ENCODE data around the gene C6orf120. TPM values are rescaled to one million over a fixed set of nuclear protein-coding genes. Genes with fewer than 3 reads are reported as not detected.
A peak's percentile ranks its signal among the peaks of the same experiment; 100 is the strongest.

Gene C6orf120
- total RNA-seq, 2 donors from 2014 or later, result 12.2 to 21.3 TPM

- Histone ChIP-seq H3K36me3 (replicated peaks in 1 of 2; ENCODE audit: insufficient read depth in 1 of 2, low read depth in 2 of 2) (peaks cover 0 to 4% of the 10 kb centered on the region in 2 donors), H3K9me3 (no peaks in the 10 kb centered on the region), H3K4me3 (no peak overlapping the region), H3K4me1 (no peaks in the 10 kb centered on the region), H3K27ac (no peak overlapping the region), H3K27me3 (no peaks in the 10 kb centered on the region)
- DNase-seq (no peak), ATAC-seq (no peak)
- no peak for TF ChIP-seq POLR2A (IDR thresholded peaks at IDR 0.05)
- TF ChIP-seq, protein P1, sequence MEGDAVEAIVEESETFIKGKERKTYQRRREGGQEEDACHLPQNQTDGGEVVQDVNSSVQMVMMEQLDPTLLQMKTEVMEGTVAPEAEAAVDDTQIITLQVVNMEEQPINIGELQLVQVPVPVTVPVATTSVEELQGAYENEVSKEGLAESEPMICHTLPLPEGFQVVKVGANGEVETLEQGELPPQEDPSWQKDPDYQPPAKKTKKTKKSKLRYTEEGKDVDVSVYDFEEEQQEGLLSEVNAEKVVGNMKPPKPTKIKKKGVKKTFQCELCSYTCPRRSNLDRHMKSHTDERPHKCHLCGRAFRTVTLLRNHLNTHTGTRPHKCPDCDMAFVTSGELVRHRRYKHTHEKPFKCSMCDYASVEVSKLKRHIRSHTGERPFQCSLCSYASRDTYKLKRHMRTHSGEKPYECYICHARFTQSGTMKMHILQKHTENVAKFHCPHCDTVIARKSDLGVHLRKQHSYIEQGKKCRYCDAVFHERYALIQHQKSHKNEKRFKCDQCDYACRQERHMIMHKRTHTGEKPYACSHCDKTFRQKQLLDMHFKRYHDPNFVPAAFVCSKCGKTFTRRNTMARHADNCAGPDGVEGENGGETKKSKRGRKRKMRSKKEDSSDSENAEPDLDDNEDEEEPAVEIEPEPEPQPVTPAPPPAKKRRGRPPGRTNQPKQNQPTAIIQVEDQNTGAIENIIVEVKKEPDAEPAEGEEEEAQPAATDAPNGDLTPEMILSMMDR (IDR thresholded peaks at IDR 0.05), result no peak
- WGBS, 2 donors, result 92 to 96% methylated on average over 21 to 22 of the region's 27 CpGs
- intact Hi-C loops (cut with DNase I), result no loop called here
Measured at GRCh38 chr6:169667716-169668115, 34.2 kb upstream of the C6orf120 start.

GRCh38 chr6:169668203-169668847, 33.6 kb upstream of the C6orf120 start:
- Histone ChIP-seq H3K4me1 (no peaks in the 10 kb centered on the region), H3K9me3 (no peaks in the 10 kb centered on the region), H3K27ac (no peak overlapping the region), H3K27me3 (no peaks in the 10 kb centered on the region), H3K4me3 (no peak overlapping the region), H3K36me3 (replicated peaks in 1 of 2; ENCODE audit: insufficient read depth in 1 of 2, low read depth in 2 of 2) (peaks cover 0 to 4% of the 10 kb centered on the region in 2 donors)
- no peak for ATAC-seq
- 92 to 93% methylated on average over 12 to 15 of the region's 15 CpGs for WGBS, 2 donors
- TF ChIP-seq, protein P1 (IDR thresholded peaks at IDR 0.05), result no peak
- TF ChIP-seq POLR2A (IDR thresholded peaks at IDR 0.05), result no peak
- intact Hi-C loops (cut with DNase I), result no loop called here
- DNase-seq, result no peak

DNA sequence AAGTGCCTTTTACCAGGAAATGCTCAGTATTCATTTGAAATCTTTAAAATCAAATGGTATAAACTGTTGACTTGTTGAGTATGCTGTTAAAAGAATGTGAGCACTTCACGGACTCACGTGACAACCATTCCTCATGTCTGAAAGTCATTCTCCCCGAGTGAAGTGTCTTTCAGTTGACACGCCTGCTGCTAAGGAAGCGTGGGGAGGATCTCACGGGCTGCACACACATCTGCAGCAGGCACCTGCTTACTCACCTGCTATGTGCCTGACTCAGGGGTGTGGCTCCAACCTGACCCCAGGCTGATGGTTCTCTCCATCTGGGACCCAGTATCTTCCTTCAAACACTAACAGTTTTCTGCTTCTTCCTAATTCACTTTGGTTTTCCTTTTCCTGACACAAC, 32.8 kb upstream of the C6orf120 start:
- intact Hi-C loops (cut with DNase I), result no loop called here
- WGBS, 2 donors, result 92 to 95% methylated on average over 6 of the region's 6 CpGs
- H3K4me3 ChIP-seq, result no peak overlapping the region
- TF ChIP-seq POLR2A (IDR thresholded peaks at IDR 0.05), result no peak
- TF ChIP-seq, protein P1 (IDR thresholded peaks at IDR 0.05), result no peak
- H3K27me3 ChIP-seq, result no peaks in the 10 kb centered on the region
- ATAC-seq (no peak), DNase-seq (no peak)
- H3K4me1 ChIP-seq, result no peaks in the 10 kb centered on the region
- H3K36me3 ChIP-seq (replicated peaks in 1 of 2; ENCODE audit: insufficient read depth in 1 of 2, low read depth in 2 of 2), result peaks cover 0 to 4% of the 10 kb centered on the region in 2 donors
- H3K27ac ChIP-seq, result no peak overlapping the region
- H3K9me3 ChIP-seq, result no peaks in the 10 kb centered on the region

DNA sequence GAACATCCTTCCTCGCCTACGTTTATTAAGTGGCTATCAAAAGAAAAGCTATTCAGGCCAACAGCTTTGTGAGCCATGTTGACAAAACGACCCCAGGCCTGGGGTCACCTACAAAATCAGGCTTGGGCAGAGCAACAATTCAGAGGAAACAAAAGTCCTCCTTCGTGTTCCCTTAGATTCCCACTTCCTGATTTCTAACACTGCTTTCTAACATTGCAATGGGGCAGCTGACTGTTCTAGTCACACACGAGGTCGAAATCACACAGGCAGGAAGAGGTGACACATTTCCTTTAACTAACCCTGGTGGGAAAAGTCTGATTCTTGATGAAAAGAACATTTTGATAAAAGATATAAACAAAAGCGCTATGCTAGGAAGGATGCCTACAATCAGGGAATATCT, 32.0 kb upstream of the C6orf120 start:
- WGBS, 2 donors, result 55 to 69% methylated on average over 7 of the region's 7 CpGs
- ATAC-seq (no peak), DNase-seq (peak in 1 of 4 donors; percentile 19)
- peak overlapping the region in 1 of 4 donors; percentile 6 for H3K27ac ChIP-seq
- H3K36me3 ChIP-seq (replicated peaks in 1 of 2; ENCODE audit: insufficient read depth in 1 of 2, low read depth in 2 of 2), result peaks cover 0 to 4% of the 10 kb centered on the region in 2 donors
- no peaks in the 10 kb centered on the region for H3K9me3 ChIP-seq
- H3K4me3 ChIP-seq, result no peak overlapping the region
- no peaks in the 10 kb centered on the region for H3K27me3 ChIP-seq
- H3K4me1 ChIP-seq, result no peaks in the 10 kb centered on the region
- TF ChIP-seq POLR2A (IDR thresholded peaks at IDR 0.05), result no peak
- TF ChIP-seq, protein P1 (IDR thresholded peaks at IDR 0.05), result no peak
- intact Hi-C loops (cut with DNase I), result no loop called here

- peaks cover 0 to 3% of the 10 kb centered on the region in 2 donors for H3K36me3 ChIP-seq (replicated peaks in 1 of 2; ENCODE audit: insufficient read depth in 1 of 2, low read depth in 2 of 2)
- H3K27me3 ChIP-seq, result no peaks in the 10 kb centered on the region
- no peak overlapping the region for H3K27ac ChIP-seq
- WGBS, 2 donors, result 92 to 95% methylated on average over 5 of the region's 5 CpGs
- DNase-seq, result no peak
- no peak for ATAC-seq
- H3K9me3 ChIP-seq, result no peaks in the 10 kb centered on the region
- intact Hi-C loops (cut with DNase I), result no loop called here
- no peak overlapping the region for H3K4me3 ChIP-seq
- H3K4me1 ChIP-seq, result no peaks in the 10 kb centered on the region
- TF ChIP-seq POLR2A (IDR thresholded peaks at IDR 0.05), result no peak
- TF ChIP-seq, protein P1 (IDR thresholded peaks at IDR 0.05), result no peak
Measured at GRCh38 chr6:169671563-169671962, 30.4 kb upstream of the C6orf120 start.
